Measurements from ENCODE around the gene TBC1D1.
A peak's percentile ranks its signal among the peaks of the same experiment; 100 is the strongest.

TBC1D1 gene

DNA sequence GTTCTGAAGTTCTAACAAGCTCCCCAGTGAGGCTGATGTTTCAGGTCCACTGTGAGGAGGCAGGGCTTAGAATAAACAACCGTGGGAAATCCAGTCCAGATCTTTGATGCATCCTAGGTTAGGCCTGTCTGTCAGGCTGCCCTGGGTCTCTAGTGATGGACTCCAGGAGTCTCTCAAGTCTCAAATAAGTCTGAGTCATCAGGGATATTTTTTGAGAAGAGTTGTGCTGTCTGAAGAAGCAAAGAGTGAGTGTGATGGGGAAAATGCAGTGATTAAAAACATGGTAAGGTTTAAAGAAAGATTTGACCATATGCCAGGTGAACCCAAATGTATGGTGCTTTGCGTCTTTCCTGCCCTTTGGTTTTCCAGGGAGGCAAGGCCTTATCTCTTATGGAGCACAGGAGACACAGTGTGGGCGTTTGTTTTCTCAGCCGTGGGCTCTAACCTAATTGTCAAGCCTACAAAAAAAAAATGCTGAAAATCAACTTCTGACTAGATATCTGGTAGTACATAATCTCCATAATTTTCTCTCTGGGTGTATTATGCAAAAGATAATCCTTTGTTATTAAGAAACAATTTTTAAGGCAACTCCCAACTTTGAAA, 170.0 kb downstream of the TBC1D1 start:
- no peak for DNase-seq

DNA sequence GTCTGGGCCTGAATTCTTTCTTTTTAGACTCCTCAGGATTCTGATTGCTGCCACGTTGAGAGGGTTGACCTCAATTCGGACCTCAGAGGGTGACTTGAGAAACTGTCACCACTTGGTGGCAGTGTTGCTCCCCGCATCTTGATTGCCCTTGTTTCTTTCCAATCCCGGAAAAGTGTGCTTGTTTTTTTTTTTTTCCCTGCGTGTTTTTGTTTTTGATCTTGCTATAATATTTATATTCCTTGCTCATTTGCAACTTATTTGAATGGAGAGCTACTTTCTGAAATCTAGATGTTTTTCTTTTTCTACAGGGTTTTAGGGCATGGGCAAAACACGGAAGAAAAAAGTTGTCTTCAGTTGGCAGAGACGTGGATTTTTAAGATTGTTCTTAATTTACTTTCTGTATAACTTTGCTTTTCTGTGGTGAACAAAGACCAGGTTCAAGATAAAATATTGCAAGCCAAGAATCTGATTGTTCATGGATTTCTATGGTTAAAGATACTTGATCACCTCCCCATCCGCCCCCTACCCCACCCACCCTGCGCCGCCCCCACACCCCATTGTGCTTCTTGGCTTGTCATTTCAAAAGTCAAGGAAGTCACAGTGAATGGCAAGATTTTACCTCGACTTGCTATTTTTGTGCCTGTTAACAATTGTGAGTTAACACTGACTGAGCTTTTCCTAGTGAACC, 171.3 kb downstream of the TBC1D1 start:
- peak; percentile 22 for DNase-seq

DNA sequence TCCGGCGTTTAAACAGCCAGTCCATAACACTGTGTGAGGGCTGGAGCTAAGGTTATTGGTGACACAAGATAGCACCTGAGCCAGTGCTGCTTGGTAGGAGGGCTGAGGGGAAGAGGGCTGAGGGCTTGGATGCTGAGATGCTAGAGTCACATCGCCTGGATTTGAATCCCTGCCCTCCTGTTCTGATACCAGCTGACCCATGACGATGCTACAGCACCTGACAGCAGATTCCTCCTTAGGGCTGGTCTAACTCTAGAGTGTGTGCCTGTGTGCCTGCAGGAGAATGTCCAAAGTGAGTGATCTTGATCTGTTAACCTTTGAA, 171.9 kb downstream of the TBC1D1 start:
- DNase-seq, result no peak

- DNase-seq, result no peak
These were observed 174.3 kb downstream of the TBC1D1 start for GRCh38 chr4:38065176-38065575.

DNA sequence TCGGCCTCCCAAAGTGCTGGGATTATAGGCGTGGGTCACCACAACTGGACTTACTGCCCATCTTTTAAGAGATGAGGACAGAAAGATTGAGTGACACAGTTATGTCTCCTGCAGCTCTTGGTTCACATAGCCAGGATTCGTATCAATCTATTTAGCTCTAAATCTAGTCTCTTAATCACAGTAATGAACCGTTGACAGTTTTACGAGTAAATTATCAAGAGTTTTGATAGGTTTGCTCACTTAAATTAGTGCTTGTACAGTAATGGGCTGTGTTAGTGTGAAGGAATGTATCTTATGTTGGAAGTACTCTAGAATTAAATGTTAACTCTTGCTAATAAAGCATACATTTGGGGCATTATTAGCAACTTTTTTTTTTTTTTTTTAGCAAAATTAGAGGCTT, 175.0 kb downstream of the TBC1D1 start:
- DNase-seq, result no peak

DNA sequence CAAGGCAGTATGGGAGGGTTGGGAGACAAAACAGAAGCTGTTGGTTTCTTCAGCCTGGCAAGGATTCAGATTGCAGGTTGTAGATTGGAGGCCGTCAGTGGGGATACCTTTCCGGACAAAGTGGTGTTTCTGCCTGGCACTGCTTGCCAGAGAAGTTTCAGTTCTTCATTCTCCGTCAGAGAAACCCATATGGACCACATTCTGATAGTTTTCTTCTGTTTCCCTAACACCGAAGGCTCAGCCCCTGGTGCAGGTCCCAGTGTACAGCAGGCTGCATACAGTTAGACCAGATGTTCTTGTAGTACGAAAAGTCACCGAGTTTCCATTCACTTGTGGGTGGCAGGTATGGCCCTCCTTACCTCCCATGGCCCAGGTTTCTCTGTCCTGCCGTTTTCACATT, 176.6 kb downstream of the TBC1D1 start:
- DNase-seq, result no peak

GRCh38 chr4:38068107-38068506, 177.2 kb downstream of the TBC1D1 start:
- DNase-seq, result no peak

- peak; percentile 6 for DNase-seq
These were observed 178.4 kb downstream of the TBC1D1 start for GRCh38 chr4:38069271-38069760.

DNA sequence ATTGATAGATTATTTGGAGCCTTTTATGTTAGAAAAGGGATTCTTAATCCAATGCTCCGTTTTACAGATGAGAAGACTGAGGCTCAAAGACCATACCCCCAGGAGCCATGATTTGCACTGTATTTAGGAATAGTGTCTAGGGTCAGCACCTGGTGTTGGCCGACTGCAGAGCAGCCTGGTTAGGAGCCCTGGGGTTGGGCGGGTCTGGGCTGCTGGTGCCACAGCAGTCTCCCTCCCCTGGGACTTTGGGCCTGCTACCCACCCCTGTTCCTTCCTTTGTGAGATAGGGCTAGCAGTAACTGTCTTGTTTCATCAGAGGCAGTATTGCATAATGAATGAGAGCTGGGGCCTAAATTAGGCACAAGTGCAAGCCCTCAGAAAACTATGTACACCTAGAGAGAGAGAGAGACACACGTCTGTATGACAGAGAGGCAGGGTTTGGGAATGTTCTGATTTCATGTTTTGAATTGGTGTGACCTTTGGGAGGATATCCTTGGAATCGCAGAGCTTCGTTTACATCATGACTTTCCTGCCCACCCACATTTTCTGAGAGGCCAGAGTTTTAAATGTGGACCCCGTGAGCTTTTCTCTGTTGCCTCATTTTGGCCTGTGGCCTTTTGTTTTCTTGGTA, 181.0 kb downstream of the TBC1D1 start:
- no peak for DNase-seq

DNA sequence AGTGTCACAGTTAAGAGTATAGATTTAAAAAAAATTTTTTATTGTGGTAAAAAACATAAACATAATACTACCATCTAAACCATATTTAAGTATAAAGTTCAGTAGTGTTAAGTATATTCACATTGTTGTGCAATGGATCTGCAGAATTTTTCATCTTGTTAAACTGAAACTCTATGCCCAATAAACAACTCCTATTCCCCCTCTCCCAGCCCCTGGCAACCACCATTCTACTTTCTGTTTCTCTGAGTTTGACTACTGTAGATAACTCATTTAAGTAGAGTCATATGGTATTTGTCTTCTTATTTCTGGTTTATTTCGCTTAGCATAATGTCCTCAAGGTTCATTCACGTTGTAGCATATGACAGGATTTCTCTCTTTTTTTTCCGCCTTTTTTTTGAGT, 181.7 kb downstream of the TBC1D1 start:
- DNase-seq, result no peak

GRCh38 chr4:38073596-38074234, 182.8 kb downstream of the TBC1D1 start:
- DNase-seq, result no peak

DNA sequence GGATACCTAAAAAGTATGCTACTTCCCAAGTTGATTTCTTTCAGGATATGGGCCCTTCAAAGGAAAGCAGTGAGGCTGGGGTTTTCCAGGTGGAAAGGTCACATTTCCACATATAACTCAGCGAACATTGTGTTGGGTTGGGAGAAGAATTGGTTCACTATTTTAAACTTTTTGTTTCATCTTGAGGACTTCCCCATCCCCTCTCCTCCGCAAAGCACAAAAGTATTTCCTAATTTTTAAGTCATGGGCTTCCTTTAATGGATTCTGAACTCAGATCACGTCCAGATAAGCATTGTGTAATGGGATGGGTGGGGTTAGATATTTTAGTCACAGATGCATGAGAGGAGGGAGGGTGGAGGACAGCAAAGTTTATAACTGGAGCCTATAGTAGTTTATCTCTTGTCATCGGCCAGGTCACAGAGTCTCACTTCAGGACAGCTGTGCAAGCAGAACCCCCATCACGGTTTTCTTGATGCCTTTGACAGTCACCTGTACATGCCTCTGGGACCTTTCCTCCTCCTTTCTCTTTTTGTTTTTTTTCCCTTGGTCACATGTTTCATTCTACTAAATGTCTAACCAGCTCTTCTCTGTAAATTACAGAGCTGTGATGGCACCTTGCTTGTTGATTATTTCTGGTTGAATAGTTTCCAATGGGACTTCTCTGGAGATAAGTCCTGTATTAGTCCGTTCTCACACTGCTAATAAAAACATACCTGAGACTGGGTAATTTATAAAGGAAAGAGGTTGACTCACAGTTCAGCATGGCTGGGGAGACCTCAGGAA, 184.7 kb downstream of the TBC1D1 start:
- no peak for DNase-seq

GRCh38 chr4:38076153-38076669, 185.3 kb downstream of the TBC1D1 start:
- DNase-seq, result no peak

GRCh38 chr4:38077791-38078489, 187.1 kb downstream of the TBC1D1 start:
- no peak for DNase-seq

DNA sequence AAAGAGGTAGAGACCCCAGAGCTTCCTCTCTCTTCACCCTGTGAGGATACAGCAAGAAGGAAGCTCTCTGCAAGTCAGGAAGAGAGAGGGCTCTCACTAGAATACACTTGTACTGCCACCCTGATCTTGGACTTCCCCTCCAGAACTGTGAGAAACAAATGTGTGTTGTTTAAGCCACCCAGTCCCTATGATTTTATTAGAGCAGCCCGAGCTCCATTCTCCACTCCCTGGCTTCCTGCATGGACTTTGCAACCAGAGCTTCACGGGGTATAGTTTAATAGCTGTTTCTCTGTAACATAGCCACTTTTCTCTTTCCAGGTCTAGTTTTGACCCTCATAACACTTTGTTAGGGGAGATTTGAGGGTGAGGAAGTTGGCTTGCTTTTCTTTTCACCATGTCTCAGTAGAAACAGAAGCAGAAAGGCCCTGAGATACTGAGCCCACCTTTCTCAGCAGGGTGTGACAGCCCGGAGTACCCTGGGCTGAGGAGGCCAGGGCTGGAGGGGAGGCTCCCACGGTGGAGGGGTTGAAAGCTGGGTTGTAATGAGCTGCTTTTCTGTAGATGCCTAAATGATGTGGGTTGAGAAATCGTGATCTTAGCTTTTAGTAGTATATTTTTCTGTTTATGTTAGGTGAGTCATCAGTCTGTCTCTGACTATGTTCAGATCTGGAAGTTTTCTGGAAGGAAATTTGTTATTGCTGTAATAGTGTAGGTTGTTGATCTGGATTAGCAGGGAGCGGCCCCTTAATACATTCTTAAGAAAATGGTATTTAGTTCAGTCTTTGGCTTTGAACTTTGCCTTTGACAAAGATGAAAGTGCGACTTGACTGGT, 187.9 kb downstream of the TBC1D1 start:
- no peak for DNase-seq

DNA sequence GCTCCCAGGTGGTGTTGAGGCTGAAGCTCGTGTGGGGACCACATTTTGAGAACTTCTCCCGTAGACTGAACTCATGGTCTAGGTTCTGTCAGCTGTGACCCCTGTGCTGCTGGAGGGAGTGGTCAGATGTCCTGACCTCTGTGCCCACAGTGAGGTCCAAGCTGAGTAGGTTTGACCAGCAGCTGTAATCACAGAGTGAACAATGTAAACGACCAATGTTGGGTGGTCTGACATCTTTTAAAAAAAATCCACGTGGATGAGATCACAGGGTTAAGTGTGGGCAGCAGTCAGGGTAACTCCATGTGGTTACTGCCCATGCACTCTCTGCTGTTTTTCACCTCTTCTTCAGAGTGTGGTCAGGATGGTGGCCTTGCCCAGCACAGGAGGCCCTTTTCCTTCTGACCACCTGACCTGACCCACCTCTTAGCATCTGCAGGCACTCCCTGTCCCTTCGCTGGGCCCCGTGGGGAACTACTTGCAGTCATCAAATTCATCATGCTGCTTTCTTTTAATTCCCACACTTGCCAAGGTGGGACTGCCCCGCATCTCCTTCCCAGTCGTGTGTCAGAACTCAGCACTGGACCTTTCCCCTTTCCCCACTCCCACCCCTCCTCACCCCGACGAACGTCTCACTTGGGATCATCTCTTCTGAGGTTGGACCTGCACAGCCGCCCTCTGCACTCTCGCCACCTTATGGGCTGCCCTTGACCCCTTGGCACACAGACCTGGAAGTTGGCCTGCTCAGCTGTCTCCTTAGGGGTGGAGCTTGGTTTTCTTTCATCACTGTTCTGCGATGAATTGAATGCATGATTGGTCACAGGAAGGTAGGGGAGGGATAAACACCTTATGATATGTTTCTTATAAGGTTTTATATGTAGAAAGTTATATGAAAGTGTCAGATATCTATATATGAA, 189.4 kb downstream of the TBC1D1 start:
- DNase-seq, result no peak

DNA sequence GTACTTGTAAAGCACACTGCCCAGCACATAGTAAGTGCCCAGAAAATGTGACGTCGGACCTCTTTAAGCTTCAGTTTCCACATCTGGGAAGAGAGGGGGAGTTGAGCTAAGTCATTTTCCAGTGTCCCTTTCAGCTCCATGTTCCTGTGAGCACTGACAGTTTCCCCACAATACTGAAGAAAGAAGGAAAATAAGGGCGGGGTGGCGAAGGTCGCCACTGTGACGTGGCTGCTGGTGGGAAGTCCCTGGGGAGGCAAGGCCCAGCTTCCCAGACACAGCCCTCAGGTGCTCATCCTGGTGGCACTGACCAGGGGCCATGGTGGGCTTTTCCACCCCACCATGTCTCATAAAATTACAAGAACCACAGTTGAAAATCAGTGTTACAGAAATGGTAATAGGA, 191.1 kb downstream of the TBC1D1 start:
- no peak for DNase-seq

DNA sequence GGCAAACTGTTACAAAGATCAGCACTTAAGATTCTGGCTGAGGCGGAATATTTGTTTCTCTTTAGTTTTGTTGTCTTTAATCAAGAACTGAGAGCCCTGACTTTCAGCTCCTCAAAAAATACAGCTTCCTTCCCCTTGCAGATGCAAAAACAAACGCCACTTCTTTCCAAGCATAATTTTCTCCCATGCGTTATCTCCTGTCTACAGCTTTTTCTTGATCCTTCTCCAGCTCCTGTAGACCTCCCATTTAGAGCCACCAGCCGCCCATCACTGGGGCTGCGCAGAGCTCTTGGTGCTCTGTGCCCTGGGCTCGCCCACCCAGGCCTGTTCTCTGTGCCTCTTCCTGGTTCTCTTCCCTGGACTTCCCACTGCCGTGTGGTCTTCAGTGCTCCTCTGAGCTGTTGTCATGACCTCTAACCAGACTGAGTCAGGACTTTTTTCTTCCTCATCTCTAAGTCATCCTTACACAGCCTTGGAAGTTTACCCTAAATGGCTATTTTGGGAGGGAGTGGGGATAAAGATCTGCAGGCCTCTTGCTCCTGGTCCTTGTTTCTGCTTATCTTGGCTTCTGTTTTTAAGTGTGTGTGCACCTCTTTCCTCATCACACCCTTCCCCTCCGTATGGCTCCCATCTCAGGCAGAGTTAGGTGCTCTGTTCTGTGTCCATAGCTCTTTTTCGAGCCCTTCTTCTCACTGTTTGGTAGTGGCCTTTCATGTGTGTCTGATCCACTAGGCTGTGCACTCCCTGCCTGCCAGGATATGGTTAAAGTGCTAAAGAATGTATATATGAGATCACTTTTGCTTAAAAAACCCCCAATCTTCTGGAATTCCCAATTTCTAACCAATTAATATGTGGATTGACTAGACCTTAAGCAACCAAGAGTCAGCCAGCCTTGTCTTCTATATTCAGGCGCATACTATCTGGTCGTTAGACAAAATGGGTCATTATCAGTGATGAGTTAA, 191.8 kb downstream of the TBC1D1 start:
- DNase-seq, result no peak
